Measurements from ENCODE around the gene ZCCHC10. TPM values are rescaled to one million over a fixed set of nuclear protein-coding genes. Genes with fewer than 3 reads are reported as not detected.

ZCCHC10 gene
- total and polyA plus RNA-seq, 10 of the 15 experiments (the other 5 are each of a cell fraction or from before 2014, with no cell fraction given), result 16.8 to 117 (median 53.5) TPM

DNA sequence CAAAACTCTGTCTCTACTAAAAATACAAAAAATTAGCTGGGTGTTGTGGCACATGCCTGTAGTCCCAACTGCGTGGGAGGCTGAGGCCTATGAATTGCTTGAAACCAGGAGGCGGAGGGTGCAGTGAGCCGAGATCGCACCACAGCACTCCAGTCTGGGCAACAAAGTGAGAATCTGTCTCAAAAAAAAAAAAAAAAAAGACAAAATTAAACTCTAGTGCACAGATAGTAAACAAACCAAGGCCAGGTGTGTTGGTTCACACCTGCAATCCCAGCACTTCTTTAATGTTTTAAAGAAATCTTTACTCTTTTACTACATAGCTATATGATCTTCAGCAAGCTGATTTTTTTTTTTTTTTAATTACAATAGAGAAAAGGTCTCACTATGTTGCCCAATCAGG is 8.4 kb downstream of the ZCCHC10 start:
- no peak for FAIRE-seq
- Histone ChIP-seq H3K36me3 (ENCODE audit: control insufficient read depth in 2 of 2, insufficient read depth in 2 of 2, low read length in 1 of 2) (peaks cover 0 to 8% of the 10 kb centered on the region in 2 experiments; a peak in 2 of 4 replicates), H3K9ac (ENCODE audit: control insufficient read depth, insufficient read depth, low read length) (no peak overlapping the region), H3K79me2 (ENCODE audit: control insufficient read depth, insufficient read depth, low read length) (peaks cover 6% of the 10 kb centered on the region), H3K9me3 (replicated peaks; ENCODE audit: control insufficient read depth, insufficient read depth, low read length) (no peaks in the 10 kb centered on the region), H3K4me2 (ENCODE audit: control insufficient read depth, insufficient read depth) (no peak overlapping the region), H3K27ac (ENCODE audit: control insufficient read depth, insufficient read depth) (no peak overlapping the region), H2AFZ (ENCODE audit: control insufficient read depth, low read depth, low read length) (no peak overlapping the region), H3K4me1 (ENCODE audit: control insufficient read depth, insufficient read depth, low read length) (no peaks in the 10 kb centered on the region), H3K4me3 (no peak overlapping the region), H3K27me3 (replicated peaks in 1 of 2; ENCODE audit: control insufficient read depth in 2 of 2, insufficient read depth in 2 of 2, low read length in 1 of 2) (no peaks in the 10 kb centered on the region), H4K20me1 (ENCODE audit: control insufficient read depth, insufficient read depth) (no peaks in the 10 kb centered on the region)
- ChIA-PET CTCF (interaction anchor here (0.5 kb wide), 1 partner anchor 10 kb away, joined by 3 read pairs; no protein-coding TSS in a partner anchor), RAD21 (ENCODE audit: unreplicated experiment) (interaction anchor here (0.7 kb wide), 1 partner anchor 180 kb away, joined by 3 read pairs; no protein-coding TSS in a partner anchor), SMC1A (ENCODE audit: uncharacterized antibody, unreplicated experiment) (interaction anchor here (0.6 kb wide), 1 partner anchor 1562 kb away, joined by 4 read pairs; no protein-coding TSS in a partner anchor), POLR2A (interaction anchor here (0.7 kb wide), 1 partner anchor 24 kb away, joined by 3 read pairs; no protein-coding TSS in a partner anchor)
- 96% methylated on average over 2 of the region's 4 CpGs for WGBS (ENCODE audit: insufficient coverage, insufficient replicate concordance, low lambda C conversion rate, missing lambda C conversion rate)
- no TSS peak for BruUV-seq (replicated peaks)
- no peak for DNase-seq (ENCODE audit: low read depth, low spot score)
- in situ Hi-C loops (cut with MboI), result no loop called here
- ATAC-seq, result no peak
- intact Hi-C loops (cut with micrococcal nuclease; ENCODE audit: unreplicated experiment), result no loop called here
- TF ChIP-seq ZNF217 (IDR thresholded peaks at IDR 0.05) (no peak), JUNB (IDR thresholded peaks at IDR 0.05) (no peak), STAT1 (conservative IDR thresholded peaks at IDR 0.05) (no peak), NR2C1 (IDR thresholded peaks at IDR 0.05) (no peak), GABPA (IDR thresholded peaks at IDR 0.05; ENCODE audit: low read depth) (no peak), SP1 (IDR thresholded peaks at IDR 0.05; ENCODE audit: low read depth, low read length) (no peak), CHD2 (IDR thresholded peaks at IDR 0.05; ENCODE audit: borderline replicate concordance, low read depth, low read length) (no peak), NR2F1 (conservative IDR thresholded peaks at IDR 0.05) (no peak), KLF5 (IDR thresholded peaks at IDR 0.05; ENCODE audit: partially characterized antibody) (no peak)
- TF ChIP-seq, protein P1, sequence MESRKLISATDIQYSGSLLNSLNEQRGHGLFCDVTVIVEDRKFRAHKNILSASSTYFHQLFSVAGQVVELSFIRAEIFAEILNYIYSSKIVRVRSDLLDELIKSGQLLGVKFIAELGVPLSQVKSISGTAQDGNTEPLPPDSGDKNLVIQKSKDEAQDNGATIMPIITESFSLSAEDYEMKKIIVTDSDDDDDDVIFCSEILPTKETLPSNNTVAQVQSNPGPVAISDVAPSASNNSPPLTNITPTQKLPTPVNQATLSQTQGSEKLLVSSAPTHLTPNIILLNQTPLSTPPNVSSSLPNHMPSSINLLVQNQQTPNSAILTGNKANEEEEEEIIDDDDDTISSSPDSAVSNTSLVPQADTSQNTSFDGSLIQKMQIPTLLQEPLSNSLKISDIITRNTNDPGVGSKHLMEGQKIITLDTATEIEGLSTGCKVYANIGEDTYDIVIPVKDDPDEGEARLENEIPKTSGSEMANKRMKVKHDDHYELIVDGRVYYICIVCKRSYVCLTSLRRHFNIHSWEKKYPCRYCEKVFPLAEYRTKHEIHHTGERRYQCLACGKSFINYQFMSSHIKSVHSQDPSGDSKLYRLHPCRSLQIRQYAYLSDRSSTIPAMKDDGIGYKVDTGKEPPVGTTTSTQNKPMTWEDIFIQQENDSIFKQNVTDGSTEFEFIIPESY (IDR thresholded peaks at IDR 0.05), result no peak
- TF ChIP-seq, protein P2, sequence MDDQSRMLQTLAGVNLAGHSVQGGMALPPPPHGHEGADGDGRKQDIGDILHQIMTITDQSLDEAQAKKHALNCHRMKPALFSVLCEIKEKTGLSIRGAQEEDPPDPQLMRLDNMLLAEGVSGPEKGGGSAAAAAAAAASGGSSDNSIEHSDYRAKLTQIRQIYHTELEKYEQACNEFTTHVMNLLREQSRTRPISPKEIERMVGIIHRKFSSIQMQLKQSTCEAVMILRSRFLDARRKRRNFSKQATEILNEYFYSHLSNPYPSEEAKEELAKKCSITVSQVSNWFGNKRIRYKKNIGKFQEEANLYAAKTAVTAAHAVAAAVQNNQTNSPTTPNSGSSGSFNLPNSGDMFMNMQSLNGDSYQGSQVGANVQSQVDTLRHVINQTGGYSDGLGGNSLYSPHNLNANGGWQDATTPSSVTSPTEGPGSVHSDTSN (IDR thresholded peaks at IDR 0.05; ENCODE audit: insufficient replicate concordance, low read depth, low read length), result no peak
